Inferior parietal cortex (tissue), 1 donor: ENCODE data around the gene REXO2.
A peak's percentile ranks its signal among the peaks of the same experiment; 100 is the strongest.

ENCODE experiments used
- DNase-seq: peaks from one replicate; pipeline ENCODE4 v3.0.0-alpha.2; 2016; ENCODE audit errors: extremely low spot score

The REXO2 gene

GRCh38 chr11:114439229-114440120, at the start of gene REXO2:
Gene REXO2 (plus strand): TSS chr11:114439467. CDS start chr11:114439529, 62 bp downstream.
- DNase-seq, result peak; percentile 93

GRCh38 chr11:114392735-114393667, 46.3 kb upstream of the REXO2 start:
- DNase-seq, result no peak

- DNase-seq, result no peak
Observed at GRCh38 chr11:114395736-114396135, 43.5 kb upstream of the REXO2 start.

DNA sequence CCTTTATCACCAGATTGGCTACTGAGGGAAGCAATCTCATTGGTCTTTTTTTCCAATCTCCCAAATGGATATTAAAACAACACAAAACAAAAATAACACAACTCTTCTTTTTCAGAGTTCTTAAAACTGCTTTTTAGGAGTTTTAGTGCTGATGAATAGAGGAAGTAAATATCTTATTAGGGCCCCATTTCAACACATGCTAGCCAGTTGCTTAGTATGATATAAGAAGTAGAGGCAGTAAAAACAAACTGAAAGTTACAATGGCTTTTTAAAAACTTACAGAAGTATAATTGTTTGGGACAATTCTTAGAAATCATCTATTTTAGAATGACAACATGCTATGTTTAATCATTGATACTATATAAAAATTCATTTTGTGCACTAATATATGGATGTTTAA, 42.4 kb upstream of the REXO2 start:
- no peak for DNase-seq

GRCh38 chr11:114397349-114397982, 41.8 kb upstream of the REXO2 start:
- DNase-seq, result no peak

- DNase-seq, result no peak
Observed at GRCh38 chr11:114398303-114398920, 40.9 kb upstream of the REXO2 start.

DNA sequence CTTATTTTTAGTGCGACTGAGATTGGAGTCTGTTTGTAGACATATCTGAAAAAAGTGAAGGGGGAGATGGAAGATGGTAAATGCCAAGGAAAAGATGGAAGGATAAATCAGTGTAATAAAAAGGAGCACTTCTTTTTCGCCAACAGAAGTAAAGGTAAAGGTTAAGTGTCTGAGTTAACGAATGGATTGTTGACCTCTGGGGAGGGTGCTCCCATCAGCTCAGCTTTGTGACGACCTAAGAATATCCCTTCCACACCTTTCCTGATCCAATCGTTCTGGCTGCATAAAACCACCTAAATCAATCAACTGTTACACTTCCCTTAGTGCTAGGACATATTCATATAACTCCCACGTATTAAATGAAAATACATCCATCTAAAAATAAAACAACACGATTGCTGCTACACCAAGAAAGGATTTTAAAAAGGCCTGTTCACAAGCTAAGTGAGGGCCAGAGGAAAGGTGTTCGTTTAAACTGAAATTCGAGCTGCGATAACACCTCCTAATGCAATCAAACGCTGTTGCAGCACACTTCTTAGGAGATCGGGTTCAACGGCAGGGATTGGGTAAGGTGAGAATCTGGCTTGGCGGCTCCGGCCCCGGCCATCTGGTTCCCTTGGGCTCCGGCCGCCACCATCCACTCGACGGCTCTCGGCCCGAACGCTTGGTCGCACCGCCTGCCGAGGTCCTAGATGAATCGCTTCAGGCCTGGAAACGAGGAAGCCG, 39.6 kb upstream of the REXO2 start:
- DNase-seq, result no peak

GRCh38 chr11:114400216-114400914, 38.9 kb upstream of the REXO2 start, which contains the start of the genes C11orf71 and RBM7:
Gene C11orf71 (minus strand): TSS chr11:114400511. CDS start chr11:114400331, 180 bp downstream.
Gene RBM7 (plus strand): TSS chr11:114400666. CDS start chr11:114400672, 6 bp downstream.
- peak; percentile 99 for DNase-seq

DNA sequence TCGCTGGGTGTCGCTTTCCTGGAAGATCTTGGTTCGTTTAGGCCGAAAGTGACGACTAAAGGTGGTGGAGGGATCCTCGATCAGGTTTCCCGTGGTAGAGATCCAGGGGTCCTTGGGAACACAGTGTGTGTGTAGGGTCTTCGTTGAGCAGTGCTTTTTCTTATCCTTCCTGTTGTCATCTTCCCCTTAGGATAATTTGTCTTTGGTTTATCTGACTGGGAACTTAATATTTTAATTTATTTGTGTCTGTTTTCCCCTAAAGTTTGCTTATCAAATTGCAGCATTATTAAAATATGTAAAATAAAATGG, 38.4 kb upstream of the REXO2 start:
- no peak for DNase-seq

DNA sequence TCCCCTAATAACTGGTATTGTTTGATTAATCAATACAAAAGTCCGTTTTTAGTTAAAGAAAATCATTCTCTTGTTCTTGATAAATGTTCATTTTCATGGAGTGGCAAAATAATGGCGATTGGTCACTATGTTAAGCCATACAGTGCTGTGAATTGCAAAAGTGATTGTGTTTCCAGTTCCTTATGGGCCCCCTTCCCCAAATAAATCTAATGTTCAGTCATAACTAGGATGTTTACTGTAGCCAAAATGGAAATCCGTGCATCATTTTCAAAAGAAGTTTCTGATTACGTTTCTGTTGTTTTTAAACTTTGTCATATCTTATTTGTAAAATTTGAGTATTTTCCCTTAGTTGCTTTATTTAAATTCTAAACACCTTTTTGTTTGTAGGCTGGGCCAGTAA, 38.0 kb upstream of the REXO2 start:
- DNase-seq, result no peak

GRCh38 chr11:114412946-114413345, 26.3 kb upstream of the REXO2 start:
- no peak for DNase-seq

GRCh38 chr11:114413958-114414357, 25.3 kb upstream of the REXO2 start:
- no peak for DNase-seq

- DNase-seq, result no peak
Observed at GRCh38 chr11:114416441-114416961, 22.8 kb upstream of the REXO2 start.

DNA sequence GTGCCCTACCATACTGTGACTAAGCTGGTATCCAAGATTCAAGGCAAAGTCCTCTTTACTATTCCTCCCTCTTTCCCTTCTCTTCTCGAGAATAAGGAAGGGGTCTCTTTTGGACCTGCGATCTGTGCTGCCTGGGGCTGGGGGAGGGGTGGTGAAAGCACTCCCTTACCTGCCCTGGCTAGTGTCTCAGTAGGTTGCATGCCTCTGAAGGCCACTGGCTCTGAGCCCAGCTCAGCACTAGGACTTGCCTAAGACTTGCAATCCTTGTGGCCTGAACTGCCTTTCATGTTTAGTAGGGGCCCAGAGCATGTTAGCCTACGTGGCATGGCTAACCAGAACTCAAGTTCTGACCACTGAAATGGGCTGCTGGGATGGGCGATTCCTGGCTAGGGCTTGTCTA, 13.0 kb upstream of the REXO2 start:
- no peak for DNase-seq

DNA sequence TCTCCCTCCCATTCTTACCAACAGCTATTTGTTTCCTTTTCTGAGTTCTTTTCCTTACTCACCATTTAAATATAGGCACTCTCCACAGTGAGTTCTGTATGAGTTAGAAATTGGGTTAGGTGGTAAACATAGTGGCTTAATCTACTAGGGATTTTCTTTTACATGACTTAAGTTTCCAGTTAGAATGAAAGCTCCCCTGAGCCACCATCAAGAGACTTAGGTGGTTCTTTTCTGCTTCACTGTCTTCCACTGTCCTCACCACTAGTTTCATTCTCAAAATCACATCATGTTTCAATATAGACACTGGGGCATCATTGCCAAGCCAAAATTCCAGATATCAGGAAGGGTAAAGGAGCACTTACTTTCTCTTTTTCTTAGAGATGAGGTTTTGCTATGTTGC, 9.0 kb upstream of the REXO2 start:
- no peak for DNase-seq

- DNase-seq, result no peak
Observed at GRCh38 chr11:114432893-114433292, 6.4 kb upstream of the REXO2 start.

- DNase-seq, result no peak
Observed at GRCh38 chr11:114433376-114433775, 5.9 kb upstream of the REXO2 start.

- DNase-seq, result no peak
Observed at GRCh38 chr11:114438303-114438702, 964 bp upstream of the REXO2 start.

GRCh38 chr11:114440121-114440860, 1.0 kb downstream of the REXO2 start:
- DNase-seq, result peak; percentile 39
